ENCODE data around the gene MAB21L1.

MAB21L1 gene

GRCh38 chr13:35473802-35474201 is 2.7 kb downstream of the MAB21L1 start:
- no peaks in the 10 kb centered on the region for H3K4me1 ChIP-seq (ENCODE audit: control insufficient read depth, insufficient read depth, low read length)
- H3K27ac ChIP-seq (ENCODE audit: extremely low read depth, low read depth, low read length) = no peak overlapping the region
- H3K9me3 ChIP-seq (ENCODE audit: control insufficient read depth, insufficient read depth, low read depth, low read length) = no peaks in the 10 kb centered on the region
- H3K4me3 ChIP-seq (ENCODE audit: low read depth, low read length) = no peak overlapping the region
- CTCF ChIA-PET = no interaction called here
- no peak for TF ChIP-seq ZNF654 (tag by site-specific recombination; IDR thresholded peaks at IDR 0.05; ENCODE audit: low read depth)
- no peak for TF ChIP-seq ZNF692 (tag by site-specific recombination; IDR thresholded peaks at IDR 0.05)
- no peak for TF ChIP-seq PRDM10 (tag by site-specific recombination; IDR thresholded peaks at IDR 0.05)
- TF ChIP-seq KLF9 (tag by site-specific recombination; IDR thresholded peaks at IDR 0.05; ENCODE audit: low read depth) = no peak
- TF ChIP-seq OVOL3 (tag by site-specific recombination; IDR thresholded peaks at IDR 0.05) = no peak
- no peak for TF ChIP-seq ZNF561 (tag by site-specific recombination; IDR thresholded peaks at IDR 0.05; ENCODE audit: borderline replicate concordance)
- TF ChIP-seq ZNF394 (tag by site-specific recombination; IDR thresholded peaks at IDR 0.05; ENCODE audit: borderline replicate concordance) = no peak
- H3K36me3 ChIP-seq (ENCODE audit: control insufficient read depth in 2 of 2, insufficient read depth in 1 of 2, low read length in 2 of 2) = no peaks in the 10 kb centered on the region
- POLR2A ChIA-PET = no interaction called here

- H3K4me1 ChIP-seq (ENCODE audit: control insufficient read depth, insufficient read depth, low read length) = no peaks in the 10 kb centered on the region
- H3K36me3 ChIP-seq (ENCODE audit: control insufficient read depth in 2 of 2, insufficient read depth in 1 of 2, low read length in 2 of 2) = no peaks in the 10 kb centered on the region
- H3K27ac ChIP-seq (ENCODE audit: extremely low read depth, low read depth, low read length) = no peak overlapping the region
- TF ChIP-seq ZFP3 (tag by site-specific recombination; IDR thresholded peaks at IDR 0.05; ENCODE audit: low read depth) (no peak), ZNF513 (tag by site-specific recombination; IDR thresholded peaks at IDR 0.05) (no peak), ZNF830 (tag by site-specific recombination; IDR thresholded peaks at IDR 0.05; ENCODE audit: low read depth) (no peak), ZNF555 (tag by site-specific recombination; conservative IDR thresholded peaks at IDR 0.05) (no peak), SCRT2 (tag by site-specific recombination; IDR thresholded peaks at IDR 0.05) (peak; percentile 70), ZFHX2 (tag by site-specific recombination; conservative IDR thresholded peaks at IDR 0.05) (no peak)
- no peaks in the 10 kb centered on the region for H3K9me3 ChIP-seq (ENCODE audit: control insufficient read depth, insufficient read depth, low read depth, low read length)
- no peak overlapping the region for H3K4me3 ChIP-seq (ENCODE audit: low read depth, low read length)
- ChIA-PET POLR2A (no interaction called here), CTCF (no interaction called here)
Measured at GRCh38 chr13:35473206-35473775, 3.2 kb downstream of the MAB21L1 start.

- TF ChIP-seq RBAK (tag by site-specific recombination; IDR thresholded peaks at IDR 0.05) (no peak), ZNF302 (tag by site-specific recombination; IDR thresholded peaks at IDR 0.05; ENCODE audit: low read depth) (no peak), ZNF16 (tag by site-specific recombination; IDR thresholded peaks at IDR 0.05; ENCODE audit: low read depth) (no peak)
- Histone ChIP-seq H3K36me3 (ENCODE audit: control insufficient read depth in 2 of 2, insufficient read depth in 1 of 2, low read length in 2 of 2) (no peaks in the 10 kb centered on the region), H3K4me1 (ENCODE audit: control insufficient read depth, insufficient read depth, low read length) (no peaks in the 10 kb centered on the region), H3K4me3 (ENCODE audit: low read depth, low read length) (no peak overlapping the region), H3K9me3 (ENCODE audit: control insufficient read depth, insufficient read depth, low read depth, low read length) (no peaks in the 10 kb centered on the region), H3K27ac (ENCODE audit: extremely low read depth, low read depth, low read length) (no peak overlapping the region)
- POLR2A ChIA-PET = no interaction called here
- CTCF ChIA-PET = no interaction called here
Measured at GRCh38 chr13:35472323-35472881, 4.1 kb downstream of the MAB21L1 start.

All from HEK293 (cell line).